Epithelial cell of proximal tubule (primary cell): ENCODE measurements around the gene MTCH1. TPM values are rescaled to one million over a fixed set of nuclear protein-coding genes. Genes with fewer than 3 reads are reported as not detected.

Source experiments
- DNase-seq: peaks from one replicate; pipeline ENCODE4 v3.0.0-alpha.2; 2011; ENCODE audit warnings: low read depth
- H3K4me3 ChIP-seq: 2 replicates; pipeline ENCODE4 v1.5.1; 2011; ENCODE audit warnings: low read depth, mild to moderate bottlenecking, low read length
- total RNA-seq: library from RNA; depleted of rRNA; stranded (reverse); fragments of >200 nt; gene quantifications from 2 replicates; pipeline ENCODE4 v1.2.3, GENCODE V29; 2015
- TF ChIP-seq, protein P1 (sequence below): conservative IDR thresholded peaks from 2 replicates; pipeline ENCODE4 v1.5.1; 2012; ENCODE audit warnings: low read depth, mild to moderate bottlenecking, low read length

The MTCH1 gene
- total RNA-seq, 1 donor from 2014 or later, result 235 TPM

DNA sequence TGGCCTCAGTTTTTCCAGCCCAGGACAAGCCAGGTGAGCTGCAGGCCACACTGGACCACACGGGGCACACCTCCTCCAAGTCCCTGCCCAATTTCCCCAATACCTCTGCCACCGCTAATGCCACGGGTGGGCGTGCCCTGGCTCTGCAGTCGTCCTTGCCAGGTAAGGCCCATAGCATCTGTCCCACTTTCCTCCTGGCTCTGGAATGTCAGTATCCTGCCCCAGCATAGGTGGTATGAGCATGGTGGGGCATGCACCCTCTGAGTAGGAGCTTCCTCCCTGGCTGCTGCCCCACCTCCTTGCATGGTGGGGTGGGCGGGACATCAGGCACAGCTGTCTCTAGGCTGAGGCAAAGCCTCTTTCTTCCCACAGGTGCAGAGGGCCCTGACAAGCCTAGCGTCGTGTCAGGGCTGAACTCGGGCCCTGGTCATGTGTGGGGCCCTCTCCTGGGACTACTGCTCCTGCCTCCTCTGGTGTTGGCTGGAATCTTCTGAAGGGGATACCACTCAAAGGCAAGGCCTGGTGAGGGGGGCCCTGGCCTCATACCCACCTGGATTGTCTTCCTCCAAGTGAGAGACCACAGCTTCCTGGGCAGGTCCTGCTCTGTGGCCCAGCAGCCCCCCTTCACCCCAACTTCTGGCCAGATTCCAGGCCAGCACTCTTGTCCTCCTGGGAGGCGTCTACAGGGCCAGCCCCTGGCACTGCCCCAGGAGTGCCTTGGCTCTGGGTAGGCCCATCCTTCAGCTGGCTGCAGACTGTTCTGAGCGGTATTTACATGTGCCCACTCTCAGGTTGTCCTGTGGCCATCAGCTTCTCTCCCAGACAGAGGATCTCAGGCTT, 22.3 kb downstream of the MTCH1 start:
- no peak for DNase-seq
- TF ChIP-seq, protein P1, sequence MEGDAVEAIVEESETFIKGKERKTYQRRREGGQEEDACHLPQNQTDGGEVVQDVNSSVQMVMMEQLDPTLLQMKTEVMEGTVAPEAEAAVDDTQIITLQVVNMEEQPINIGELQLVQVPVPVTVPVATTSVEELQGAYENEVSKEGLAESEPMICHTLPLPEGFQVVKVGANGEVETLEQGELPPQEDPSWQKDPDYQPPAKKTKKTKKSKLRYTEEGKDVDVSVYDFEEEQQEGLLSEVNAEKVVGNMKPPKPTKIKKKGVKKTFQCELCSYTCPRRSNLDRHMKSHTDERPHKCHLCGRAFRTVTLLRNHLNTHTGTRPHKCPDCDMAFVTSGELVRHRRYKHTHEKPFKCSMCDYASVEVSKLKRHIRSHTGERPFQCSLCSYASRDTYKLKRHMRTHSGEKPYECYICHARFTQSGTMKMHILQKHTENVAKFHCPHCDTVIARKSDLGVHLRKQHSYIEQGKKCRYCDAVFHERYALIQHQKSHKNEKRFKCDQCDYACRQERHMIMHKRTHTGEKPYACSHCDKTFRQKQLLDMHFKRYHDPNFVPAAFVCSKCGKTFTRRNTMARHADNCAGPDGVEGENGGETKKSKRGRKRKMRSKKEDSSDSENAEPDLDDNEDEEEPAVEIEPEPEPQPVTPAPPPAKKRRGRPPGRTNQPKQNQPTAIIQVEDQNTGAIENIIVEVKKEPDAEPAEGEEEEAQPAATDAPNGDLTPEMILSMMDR, result no peak
- no peak overlapping the region for H3K4me3 ChIP-seq

DNA sequence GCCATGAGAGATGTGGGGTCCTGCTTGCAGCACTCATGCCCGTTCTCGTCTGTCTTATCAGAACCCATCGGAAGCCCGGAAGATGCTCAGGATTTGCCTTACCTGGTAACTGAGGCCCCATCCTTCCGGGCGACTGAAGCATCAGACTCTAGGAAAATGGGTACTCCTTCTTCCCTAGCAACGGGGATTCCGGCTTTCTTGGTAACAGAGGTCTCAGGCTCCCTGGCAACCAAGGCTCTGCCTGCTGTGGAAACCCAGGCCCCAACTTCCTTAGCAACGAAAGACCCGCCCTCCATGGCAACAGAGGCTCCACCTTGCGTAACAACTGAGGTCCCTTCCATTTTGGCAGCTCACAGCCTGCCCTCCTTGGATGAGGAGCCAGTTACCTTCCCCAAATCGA, 23.1 kb downstream of the MTCH1 start:
- TF ChIP-seq, protein P1, result no peak
- H3K4me3 ChIP-seq, result no peak overlapping the region
- no peak for DNase-seq

DNA sequence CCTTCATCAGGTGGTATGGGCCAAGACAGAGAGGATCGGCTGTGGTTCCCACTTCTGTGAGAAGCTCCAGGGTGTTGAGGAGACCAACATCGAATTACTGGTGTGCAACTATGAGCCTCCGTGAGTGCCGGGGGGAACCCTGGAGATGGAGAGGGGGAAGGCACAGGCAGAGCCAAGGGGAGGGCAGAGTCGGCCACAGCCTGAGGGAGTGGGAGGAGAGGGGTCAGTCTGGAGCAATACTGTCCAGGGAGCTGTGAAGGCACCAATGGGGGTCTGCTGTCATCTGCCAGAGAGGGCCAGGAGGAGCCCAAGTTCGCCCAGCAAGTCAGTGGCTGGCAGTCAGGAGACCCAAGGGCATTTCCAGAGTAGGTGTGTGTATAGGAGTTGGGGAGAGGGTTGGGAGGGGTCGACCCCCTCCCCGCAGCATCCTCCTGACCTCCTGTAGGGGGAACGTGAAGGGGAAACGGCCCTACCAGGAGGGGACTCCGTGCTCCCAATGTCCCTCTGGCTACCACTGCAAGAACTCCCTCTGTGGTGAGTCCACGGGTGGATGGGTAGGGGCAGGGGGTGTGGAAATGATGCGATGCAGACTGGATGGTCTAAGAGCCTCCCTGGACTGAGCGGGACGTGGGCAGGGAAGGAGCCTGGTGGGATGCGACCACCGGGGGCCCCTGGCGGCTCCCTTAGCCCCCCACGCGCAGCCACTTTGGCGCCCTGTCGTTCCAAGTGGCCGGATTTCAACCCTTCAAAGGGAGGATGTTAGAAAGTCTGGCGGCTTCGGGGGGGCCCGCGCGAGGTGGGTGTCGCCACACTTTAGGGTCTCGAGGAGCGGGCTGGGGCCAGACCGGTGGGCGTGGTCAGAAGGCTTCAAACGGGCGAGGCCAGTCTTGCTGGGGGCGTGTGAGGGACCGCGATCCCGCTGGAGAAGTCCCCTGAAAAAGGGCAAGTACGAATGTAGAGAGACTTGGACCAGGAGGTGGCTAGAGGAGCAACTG, 24.3 kb downstream of the MTCH1 start:
- TF ChIP-seq, protein P1, result no peak
- no peak for DNase-seq
- H3K4me3 ChIP-seq, result no peak overlapping the region

DNA sequence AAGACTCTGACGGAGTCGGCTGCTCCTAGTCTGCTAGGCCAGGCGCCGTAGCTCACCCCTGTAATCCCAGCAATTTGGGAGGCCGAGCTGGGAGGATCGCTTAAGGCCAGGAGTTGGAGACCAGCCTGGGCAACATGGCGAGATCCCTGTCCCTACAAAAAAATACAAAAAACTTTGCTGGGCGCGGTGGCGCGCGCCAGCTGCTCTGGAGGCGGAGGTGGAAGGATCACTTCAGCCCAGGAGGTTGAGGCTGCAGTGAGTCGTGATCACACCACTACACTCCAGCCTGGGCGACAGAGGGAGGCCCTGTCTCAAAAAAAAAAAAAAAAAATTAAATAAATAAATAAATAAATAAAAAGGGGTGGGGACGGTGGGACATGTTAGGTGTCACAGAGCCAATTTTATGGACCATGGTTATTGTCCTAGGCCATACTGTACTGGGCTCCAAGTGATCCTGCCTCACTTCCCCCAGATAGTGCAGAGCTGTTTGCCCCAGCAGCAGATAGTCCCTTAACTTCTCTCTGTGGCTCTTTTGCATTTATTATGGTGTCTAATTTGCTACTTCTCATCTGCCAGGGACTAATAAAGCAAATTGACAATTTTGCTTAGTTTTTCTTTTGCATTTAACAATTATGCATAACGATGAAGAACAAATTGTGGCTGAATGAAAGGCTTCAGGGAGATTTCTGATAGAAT, 26.3 kb downstream of the MTCH1 start:
- H3K4me3 ChIP-seq, result no peak overlapping the region
- no peak for DNase-seq
- TF ChIP-seq, protein P1, result no peak

DNA sequence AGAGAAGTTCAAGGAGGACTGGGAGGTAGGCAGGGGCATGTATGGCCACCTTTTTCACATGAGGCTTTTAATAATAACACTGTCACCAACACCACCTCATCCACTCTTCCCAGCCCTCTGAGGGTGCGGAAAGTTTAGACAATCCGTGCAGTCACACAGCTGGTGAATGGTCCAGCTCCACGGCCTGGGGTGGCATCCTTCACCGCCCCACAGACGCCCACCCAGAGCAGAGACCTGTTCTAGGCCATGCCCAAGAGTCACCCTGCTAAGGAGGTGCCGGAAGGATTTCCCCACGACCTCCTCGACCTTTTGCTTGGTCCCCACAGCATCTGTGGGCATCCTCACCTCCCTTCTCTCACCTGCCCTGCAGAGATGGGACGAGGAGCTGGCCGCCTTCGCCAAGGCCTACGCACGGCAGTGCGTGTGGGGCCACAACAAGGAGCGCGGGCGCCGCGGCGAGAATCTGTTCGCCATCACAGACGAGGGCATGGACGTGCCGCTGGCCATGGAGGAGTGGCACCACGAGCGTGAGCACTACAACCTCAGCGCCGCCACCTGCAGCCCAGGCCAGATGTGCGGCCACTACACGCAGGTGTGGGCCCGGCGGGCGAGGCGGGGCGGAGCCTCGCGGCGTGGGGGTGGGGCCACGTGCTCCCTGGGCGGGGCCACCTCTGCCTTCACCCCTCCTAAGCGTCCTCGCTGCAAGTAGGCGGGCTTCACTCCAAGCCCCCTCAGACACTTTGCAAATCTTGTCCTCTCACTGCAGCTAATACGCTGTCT, 27.0 kb downstream of the MTCH1 start:
- TF ChIP-seq, protein P1, result no peak
- no peak overlapping the region for H3K4me3 ChIP-seq
- DNase-seq, result no peak

DNA sequence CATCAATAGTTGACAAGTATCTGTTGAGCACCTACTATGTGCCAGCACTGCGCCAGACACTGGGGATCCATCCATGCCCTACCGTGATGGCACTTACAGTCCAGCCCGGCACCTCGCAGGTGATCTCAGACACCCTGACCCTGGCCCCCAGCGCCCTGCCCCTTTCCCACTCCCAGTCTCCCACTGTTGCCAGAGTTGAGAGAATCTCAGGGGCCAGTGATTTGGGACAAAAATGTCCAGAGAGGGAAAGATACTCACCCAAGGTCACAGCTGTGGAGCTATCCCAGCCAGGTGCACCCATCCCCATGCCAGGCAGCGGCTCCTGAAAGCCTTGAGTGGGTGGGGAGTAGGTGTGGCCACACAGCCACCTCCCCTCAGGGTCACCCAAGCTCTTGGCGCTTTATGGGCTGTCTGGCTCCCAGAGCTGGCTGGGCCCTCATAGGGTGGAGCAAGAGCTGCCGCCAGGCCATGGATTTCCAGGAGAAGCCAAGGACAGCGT, 28.2 kb downstream of the MTCH1 start:
- DNase-seq, result no peak
- TF ChIP-seq, protein P1, result no peak
- H3K4me3 ChIP-seq, result no peak overlapping the region
